Limb (tissue), 2 donors: ENCODE data around the gene CAMK1G.

ENCODE experiments used
- DNase-seq, 2 donors: peaks; one replicate each; pipeline ENCODE4 v3.0.0-alpha.2; 2016; ENCODE audit errors: extremely low spot score in 2 of 2

Gene CAMK1G

DNA sequence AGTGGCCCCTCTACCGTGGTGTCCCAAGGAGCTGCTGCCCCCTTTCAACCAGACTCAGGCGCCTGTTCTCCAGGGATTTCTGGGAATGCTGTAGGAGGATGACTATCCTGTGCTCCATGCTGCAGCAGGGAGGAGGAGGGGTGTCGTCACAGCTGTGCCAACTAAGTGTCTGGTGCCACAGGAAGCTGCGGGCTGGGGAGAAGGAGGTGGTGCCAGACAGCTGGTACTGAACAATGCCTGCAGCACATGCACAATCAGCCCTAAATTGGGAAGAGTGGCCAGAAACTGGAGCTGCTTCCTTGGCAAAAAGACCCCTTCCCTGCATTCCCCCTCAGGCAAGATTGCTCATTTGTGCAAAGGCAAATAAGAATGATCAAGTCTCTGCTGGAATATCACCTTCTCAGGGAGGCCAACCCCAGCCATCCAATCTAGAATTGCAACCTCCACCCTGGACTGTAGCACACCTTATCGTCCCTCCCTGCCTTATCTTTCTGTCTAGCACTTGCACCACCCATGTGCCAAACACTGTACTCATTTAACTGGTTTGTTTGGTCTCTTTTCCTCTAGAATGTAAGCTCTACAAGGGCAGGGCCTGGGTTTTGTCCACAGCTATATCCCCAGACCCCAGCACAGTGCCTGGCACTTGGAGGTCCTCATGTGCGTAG is 35.4 kb downstream of the CAMK1G start:
- DNase-seq, result no peak

DNA sequence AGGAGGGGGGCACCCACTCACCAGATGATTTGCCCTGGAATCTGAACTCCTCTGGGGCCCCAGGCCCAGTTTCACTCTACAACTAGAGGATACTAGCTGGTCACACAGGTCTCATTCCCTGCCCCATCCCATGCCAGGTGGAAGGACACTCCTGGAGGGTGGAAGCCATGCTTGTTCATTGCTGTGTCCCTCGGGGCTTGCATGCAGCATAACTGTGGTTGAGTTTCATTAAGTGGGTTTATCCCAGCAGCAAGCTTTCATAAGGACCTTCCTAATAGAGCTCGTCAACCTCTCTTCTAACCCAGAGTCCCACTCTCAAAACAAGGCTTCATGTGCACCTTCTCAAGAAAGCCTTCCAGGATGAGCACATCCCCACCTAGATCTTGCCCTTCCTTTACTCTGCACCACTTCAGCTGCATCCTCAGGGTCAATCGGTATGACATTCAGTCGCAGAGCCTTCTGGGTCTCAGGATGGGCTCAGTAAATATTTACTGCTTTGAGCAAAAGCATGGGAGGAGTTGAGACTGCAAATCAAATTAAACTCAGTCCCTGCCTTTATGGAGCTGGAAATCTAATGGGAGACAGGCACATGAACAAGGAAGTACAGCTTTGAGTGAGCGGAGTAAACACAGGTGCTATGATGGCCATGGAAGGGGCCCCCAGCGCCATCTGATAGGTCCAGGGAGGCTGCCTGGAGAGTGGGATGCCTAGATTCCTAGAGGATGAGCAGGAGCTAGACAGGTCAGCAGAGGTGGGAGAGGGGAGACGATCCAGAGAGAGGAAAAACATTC is 36.4 kb downstream of the CAMK1G start:
- DNase-seq, result no peak

DNA sequence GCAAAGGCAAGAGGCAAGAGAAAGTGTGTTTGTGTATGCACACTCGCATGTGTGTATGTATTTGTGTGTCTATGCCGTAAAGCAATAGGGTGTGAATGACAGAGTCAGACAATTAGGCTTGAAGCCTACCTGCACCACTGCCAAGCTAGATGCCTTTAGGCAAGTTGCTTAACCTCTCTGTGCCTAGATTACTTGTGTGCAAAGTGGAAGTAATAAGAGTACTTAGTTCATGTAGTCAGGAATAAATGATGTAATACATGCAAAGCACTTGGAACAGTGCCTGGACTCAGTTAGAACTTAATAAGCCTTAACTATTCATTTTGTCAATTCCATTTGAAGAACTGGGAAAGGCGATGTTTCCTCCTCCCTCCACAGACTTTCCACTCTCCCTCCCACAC is 37.0 kb downstream of the CAMK1G start:
- no peak for DNase-seq

DNA sequence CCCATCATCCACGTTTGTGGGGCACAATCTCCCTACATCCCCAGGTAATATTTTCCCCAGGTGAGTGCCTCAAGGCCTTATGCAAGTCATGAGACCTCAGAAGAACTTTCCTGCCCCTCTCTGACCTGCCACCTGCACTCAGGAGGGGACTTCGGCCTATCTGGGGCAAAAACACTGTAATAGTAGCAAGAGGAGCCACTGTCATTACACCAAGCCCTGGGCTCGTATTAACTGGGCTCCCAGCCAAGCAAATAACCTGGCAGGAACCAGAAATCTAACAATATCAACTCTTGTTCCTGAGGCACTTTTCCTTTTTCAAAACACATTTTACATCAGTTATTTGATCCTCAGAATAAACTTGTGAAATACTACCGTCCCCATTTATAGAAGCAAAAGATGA is 37.8 kb downstream of the CAMK1G start:
- DNase-seq, result no peak

DNA sequence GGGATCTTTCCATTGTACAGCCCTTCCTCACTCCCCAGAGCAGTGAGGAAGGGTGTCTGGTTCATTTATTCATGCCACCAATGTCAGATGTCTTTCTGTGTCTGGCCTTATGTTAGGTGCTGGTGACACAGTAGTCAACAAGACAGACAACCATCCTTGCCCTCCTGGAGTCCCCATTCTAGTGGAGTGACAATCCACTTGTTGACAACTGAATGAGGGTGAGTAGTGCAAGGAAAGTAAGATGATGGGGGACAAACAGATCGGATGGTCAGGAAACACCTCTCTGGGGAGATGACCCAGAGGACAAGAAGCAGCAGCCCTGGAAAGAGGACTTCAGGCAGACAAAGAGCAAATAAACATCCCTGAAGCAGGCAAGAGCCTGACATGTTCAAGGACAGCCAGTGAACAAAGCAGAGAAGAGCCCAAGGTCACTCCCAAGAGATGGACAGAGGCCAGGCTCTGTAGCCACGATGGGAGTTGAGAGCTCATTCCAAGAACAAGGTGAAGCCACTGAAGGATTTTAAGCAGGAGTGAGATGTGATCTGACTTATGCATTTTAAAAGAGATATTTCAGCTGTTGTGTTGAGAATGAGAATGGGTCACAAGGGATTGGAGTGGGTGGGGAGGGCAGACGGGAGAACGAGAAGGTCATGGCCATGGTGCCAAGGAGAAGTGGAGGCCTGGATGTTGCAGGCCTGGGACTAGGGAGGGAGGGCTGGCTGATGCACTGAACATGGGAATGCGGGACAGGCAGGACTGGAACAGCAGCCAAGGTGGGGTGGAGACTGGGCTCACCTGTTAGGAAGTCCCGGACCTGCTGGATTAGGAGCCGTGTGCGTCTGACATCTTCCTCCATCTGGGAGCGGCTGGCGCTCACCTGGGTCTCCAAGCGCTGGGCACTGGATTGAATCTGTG is 38.5 kb downstream of the CAMK1G start:
- no peak for DNase-seq

DNA sequence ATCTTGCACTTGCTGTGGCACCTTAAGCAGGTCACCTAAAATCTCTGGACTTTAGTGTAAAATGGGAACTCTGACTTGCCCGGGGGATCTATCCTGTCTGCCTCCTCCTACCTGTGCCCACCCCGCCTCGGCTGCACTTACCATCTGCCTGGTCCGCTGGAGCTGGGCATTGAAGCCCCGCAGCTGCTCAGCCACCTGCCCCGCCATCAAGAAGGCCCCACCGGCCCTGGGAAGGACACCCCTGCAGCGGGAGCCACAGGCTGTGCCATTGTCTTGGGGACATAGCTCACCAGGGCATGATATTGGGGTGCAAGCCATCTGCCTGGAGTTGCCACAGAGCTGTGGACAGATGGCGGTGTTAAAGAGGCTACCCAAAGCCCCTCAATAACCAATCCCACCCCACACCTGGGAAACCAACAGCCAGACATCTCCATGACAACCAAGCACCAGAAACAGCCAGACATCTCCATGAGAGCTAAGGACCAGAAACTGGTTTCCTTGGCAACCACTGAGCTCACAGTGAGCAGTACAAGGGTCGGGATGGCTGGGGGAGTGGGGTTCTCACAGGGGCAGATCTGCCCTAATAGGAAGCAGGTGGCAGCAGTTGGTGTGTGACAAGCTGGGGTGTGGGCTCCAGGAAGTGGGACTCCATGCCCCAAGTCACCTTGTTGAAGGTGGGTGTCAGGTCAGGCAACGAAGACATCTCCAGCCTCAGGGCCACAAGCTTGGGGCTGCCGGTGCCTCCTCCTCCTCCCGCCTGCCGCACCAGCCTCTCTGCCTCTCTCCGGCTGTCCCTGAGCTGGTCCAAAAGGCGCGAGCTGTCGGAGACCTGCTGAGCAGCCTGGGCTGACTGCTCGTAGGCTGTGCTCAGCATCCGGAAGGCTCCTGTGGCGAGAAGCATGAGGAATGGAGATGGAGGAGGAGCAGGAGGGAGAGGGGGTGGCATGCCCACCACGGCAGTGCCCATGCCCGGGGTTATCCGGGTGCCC is 39.6 kb downstream of the CAMK1G start:
- DNase-seq, result peak in 1 of 2 donors; percentile 47

DNA sequence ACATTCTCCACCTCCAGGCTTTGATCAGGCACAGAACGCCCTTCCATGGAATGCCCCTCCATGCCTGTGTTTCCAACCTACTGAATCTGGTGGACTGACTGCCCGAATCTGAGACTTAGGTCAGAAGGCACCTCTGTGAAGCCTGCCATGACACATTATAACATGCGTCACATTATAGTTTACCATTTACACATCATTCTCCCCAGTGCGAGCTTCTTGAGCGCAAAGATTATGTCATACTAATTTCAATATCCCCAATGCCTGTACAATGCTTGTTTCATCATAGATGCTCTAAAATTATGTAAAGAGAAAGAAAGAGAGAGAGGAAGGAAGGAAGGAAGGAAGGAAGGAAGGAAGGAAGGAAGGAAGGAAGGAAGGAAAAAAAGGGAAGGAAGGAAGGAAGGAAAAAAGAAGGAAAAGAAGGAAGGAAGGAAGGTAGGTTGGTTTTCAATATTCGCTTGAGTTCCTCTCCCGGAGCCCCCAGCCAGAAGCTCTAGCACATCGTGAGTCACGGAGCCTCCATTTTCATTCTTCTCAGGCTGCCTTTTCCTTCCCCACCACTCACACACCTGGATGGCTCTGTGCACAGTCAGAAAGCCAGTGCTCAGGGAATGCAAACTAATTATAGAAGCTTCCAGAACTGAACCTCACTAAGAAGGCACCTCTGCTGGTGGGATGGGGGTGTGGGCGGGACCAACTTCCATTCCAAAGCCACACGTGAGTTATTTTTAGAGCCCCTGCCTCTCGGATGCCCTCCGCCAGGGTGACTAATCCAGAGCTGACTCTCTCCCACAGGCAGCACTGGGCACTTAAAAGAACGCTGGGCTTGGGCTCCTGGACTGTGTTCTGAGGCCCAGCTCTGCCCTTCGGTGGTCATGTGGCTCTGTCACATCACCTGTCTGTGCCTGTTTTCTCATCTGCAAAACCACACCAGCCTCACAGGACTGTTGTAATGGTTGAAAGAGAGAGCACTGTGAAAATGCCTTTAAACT is 41.3 kb downstream of the CAMK1G start:
- DNase-seq, result no peak

DNA sequence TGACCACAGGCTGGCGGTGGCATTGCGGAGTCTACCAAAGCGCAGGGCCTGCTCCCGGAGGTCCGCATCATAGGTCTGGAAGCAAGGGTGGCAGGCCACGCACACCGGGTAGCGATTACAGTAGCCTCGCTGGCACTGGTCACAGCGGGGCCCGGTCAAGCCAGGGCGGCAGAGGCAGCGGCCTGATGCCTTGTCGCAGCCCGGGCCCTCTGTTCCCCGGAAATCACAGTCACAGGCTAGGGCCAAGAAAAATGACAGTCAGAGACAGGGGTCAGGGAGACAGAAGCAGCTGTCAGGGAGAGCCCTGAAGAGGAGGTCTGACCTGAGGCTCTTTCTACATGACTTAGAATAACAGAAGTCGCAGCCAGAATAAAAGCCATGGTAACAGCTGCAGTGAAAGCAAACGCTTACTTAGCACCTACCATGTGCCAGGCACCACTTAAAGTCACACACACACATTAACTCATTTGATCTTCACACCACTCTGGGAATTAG is 42.3 kb downstream of the CAMK1G start:
- DNase-seq, result peak in 1 of 2 donors; percentile 44

DNA sequence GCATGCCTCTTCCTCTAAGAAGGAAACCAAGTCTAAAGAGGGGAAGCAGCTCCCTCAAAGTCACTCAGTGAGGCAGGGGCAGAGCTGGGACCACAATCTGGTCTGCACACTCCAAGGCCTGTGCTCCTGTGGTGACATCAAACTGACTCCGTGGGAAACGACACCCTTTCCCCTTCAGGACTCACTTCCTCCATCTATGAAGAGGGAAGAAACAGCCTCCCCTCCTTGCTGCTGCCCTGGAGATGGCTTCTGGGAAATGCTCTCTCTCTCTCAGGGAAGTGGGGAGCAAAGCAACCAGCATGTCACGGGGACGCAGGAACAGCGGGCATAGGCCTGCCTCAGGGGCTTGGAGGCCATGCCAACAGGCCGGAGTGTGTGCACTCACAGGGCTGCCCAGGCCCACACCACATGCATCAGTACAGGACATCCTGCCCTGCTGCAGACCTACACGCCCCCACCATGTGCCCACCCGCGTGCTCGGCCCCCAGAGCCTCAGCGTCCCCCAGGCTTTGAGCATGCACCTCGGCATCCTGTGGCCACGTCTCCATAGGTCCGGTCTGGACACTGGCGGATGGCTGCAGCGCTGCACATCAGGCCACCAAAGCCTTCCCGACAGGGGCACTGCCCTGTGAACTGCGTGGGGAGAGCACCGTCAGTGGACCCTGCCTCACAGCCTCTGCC is 43.0 kb downstream of the CAMK1G start:
- DNase-seq, result no peak

DNA sequence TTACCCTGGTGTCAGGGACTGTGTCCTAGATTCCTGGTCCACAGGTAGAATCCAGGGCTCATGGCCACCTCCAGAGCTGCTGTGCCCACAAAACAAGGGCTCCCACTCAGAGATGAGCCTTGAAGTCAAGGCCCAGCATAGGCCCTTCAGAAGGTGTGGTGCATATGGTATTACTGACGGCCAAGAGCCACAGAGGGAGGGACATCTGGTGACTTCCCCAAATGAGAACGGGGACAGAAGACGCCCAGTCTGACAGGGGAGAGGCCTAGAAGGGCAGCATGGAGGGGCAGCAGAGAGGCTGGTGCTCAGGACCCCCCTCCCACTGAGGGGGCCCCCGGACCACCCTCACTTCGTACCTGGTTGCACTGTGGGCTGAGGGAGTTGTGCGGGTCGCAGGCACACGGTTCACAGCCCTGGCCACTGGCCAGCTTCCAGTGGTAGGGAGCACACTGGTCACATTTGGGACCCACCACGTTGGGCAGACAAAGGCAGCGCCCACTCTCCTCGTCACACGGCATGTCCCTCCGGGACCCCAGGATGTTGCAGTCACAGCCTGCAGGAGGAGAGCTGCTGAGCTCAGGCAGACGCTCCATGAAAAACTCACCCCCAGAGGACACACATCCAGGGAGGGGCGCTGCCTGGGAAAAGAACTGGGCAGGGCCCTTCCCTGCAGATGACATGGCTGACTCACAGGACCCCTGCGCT is 43.7 kb downstream of the CAMK1G start:
- no peak for DNase-seq

DNA sequence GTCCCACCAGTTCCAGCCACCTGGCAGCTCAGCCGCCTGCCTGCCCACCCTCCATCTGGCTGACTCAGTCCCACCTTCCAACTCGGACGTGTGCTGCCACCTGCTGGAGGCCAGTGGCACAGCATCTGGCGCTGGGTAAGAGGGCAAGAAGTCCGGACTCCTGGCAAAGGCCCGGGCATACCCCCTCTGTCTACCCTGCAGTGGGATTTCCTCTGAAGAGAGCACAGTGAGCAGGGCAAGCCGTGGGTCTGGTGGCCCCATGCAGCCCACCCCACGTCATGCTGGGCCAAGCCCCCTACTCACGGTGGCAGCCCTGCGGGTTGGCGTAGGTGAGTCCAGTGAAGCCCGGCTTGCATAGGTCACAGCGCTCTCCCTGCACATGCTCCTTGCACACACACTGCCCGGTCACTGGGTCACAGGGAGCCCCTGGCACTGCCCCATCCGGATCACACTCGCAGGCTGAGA is 44.2 kb downstream of the CAMK1G start:
- peak; percentile 70 to 90 for DNase-seq

DNA sequence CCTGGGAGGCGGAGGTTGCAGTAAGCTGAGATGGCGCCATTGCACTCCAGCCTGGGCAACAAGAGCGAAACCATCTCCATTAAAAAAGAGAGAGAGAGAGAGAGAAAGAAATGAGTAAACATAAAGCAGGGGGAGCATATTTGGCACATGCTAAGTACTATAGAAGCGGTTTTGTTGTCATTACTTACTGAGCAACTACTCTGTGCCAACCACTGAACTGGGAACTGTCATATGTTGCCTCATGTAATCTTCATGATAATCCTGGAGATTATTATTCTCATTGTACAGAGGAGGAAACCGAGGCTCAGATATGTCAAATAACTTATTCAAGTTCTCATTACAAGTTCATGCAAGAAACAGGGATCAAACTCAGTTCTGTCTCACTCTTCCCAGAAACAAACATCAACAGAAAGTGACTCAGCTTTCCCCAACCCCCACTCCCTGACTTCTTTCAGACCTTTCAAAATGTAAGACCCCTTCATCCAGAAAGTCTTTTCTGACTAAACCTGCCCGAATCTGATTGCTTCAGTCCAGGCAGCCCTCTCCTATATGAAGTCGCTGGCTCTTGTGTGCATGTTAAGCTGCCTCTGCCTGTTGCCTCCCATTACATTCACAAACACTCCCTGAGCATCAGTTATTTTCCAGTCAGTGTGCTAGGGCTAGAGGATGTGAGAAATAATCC is 45.2 kb downstream of the CAMK1G start:
- no peak for DNase-seq

DNA sequence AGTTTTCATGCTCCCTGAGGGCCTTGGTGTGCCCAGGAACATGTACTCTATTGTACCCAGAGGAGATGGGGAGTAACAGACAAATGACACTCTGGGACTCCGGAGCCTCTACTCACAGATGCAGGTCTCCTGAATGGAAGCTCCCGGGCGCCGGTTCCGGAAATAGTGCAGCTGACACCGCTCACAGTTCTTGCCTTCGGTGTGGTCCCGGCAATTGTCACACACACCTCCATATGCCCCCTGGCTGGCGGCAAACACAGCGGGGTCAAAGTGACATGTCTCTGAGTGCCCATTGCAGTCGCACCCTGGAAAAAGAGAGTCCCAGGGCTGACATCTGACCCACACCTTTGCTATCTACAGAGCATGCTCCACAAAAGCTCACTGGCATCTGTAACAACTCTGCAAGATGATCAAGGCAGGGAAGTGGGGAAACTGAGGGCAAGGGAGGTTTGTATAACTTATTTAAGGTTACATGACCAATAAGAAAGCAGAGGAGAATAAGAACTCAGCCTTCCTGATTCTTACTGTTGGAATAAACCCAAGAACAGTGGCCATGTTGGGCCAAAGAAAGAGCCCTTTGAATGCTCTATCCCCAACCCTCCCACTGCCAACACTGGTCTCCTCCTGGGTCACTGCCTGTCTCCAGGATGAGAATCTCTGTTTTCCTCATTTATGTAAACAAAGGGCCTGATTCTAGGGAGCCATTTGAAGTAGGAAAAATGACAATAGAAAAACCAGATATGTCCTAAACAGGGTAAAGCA is 46.3 kb downstream of the CAMK1G start:
- no peak for DNase-seq

DNA sequence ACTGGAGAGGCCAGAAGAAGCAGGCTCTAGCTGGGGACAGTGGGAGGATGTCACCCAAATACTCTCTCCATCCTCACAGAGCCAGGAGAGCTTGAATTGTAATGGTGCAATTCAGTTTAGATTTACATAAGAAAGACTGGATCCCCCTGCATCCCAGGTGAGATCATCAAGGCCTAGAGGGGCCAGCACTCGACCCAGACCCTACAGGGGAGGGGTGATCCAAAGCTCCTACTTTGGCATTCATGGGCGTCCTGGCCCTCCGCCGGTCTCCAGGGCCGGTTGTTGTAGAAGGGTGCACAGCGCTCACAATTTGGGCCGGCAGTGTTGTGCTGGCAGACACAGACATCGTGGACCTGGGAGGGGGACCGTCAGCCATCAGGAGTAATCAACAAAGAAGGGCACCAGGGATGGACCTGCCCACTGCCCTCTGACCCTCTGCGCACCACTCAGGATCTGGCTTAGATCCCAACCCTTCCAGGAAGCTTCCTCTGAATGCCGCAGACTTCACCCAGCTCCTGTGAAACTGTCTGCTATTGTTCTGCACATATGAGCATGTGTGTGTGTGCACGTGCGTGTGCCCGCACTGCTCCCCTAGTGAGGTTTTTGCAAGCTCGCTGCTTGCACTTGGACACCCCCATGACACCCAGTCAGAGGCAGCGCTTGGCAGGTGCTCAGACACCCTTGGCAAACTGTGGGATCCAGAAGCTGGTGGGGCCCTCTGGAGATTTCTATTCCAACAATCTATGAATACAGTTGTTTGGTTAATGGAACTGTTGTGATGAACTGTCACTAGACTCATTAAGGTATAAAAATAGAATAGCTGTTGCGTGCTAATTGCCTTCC is 47.1 kb downstream of the CAMK1G start:
- no peak for DNase-seq

DNA sequence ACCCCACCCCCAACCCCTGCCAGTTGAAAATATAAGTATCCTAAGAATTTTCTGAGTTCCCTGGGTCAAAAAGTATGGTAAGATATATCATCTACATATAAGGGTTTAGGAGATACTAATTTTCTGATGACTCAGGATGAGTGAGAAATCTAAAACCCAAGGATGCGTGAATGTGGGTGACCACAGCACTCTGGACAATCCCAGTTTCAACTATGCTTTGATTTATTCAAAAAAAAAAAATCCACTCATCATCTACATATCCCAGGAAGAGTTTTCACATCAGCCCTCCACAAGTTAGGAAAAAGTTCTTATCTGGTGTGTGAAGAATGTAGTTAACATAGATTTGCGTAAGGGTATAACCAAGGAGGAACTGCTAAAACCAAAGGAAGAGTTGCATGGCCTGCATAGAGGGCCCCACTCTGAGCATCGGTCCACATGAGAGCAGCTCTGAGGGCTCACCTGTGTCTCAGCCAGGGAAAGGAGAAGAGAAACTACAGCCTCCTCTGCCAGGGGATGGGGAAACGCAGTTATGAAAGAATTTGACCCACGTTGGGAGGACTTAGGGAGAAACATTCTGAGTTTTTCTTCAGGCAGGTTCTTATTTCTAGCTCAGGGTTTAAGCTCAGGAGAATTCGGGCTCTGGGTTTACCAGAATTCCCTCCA is 50.0 kb downstream of the CAMK1G start:
- no peak for DNase-seq
